ENCODE data around the gene PCBP3.
"Not testable (repeated sequence)": the region's sequence is repeated elsewhere in the genome, so short reads cannot be mapped to it uniquely, and the experiment has no call there.

The PCBP3 gene

DNA sequence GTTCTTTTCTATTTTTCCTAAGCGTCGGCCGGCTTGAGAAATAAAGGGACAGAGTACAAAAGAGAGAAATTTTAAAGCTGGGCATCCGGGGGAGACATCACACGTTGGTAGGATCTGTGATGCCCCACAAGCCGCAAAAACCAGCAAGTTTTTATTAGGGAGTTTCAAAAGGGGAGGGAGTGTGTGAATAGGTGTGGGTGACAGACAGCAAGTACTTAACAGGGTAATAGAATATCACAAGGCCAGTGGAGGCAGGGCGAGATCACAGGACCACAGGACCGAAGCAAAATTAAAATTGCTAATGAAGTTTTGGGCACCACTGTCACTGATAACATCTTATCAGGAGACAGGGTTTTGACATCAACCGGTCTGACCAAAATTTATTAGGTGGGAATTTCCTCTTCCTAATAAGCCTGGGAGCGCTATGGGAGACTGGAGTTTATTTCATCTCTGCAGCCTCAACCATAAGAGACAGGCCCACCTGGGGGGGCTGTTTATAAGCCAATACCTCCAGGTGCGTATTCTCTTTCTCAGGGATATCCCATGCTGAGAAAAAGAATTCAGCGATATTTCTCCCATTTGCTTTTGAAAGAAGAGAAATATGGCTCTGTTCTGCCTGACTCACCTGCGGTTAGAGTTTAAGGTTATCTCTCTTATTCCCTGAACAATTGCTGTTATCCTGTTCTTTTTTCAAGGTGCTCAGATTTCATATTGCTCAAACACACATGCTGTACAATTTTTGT, 332.3 kb downstream of the PCBP3 start:
- not testable (repeated sequence) for DNase-seq

DNA sequence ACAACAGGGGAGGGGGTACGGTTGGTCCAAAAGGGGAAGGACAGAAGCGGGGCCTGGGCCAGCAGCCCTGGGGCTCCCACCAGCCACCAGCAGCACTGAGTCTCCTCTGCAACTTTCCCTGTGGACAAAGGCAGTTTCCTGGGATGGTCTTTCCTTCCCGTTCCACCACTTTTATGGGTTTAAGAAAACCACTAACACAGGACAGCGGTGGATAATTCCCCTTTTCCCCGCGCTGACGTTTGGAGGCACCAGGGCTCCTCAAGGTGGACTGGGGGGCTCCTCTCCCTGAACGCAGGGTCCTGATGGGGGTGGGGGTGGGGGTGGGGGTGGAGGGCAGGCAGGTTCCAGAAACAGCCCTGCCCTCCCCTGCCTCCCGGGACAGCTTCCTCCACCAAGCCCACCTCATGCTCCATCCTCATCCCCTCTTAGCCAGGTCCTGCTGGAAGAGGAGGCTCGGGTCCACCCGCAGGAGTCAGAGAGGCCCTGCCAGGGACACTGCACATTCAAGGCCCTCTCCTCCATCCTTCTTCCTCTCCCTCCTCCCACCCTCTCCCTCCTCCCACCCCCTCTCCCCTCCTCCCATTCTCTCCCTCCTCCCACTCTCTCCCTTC, 333.3 kb downstream of the PCBP3 start:
- DNase-seq = no peak

DNA sequence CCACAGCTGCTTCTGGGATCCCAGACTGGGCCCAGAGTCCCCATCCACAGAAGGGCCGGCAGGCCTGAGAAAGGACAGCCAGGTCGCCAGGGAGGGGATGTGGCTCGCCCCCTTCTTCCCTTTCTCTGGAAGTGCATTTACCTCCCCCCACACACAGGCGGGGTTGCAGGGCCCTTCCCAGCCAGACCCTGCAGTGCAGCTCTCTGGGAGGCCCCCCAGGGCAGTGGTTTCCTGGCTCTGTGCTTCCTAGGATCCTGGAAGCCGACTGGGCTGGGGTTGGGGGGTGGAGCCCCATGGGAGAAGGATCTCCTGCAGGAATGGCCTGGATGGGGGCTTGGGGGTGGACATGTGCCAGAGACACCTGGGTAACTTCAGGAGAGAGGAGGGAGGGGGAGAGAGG, 333.9 kb downstream of the PCBP3 start:
- no peak for DNase-seq

DNA sequence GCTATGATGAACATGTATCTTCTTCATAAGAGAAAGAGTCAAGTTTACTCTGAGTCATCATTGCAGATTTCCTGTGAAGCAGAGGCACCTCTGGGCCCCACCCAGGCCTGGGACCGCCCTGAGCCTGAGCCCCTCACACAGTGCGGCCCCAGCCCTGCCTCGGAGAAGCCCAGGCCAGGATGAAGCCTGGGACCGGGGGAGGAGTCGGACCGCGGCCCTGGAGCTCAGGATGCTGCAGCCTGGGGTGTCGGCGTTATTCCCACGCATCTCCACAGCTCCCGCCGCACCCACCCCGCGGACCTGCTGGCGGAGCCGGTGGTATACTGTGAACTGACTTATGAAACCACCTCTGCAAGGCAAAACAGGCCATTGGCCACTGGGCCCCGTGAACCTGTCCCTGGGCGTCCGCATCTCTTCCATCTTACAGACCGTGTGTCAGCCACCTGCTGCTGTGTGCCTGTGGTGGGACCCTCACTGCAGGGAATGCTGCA, 335.7 kb downstream of the PCBP3 start:
- no peak for DNase-seq

DNA sequence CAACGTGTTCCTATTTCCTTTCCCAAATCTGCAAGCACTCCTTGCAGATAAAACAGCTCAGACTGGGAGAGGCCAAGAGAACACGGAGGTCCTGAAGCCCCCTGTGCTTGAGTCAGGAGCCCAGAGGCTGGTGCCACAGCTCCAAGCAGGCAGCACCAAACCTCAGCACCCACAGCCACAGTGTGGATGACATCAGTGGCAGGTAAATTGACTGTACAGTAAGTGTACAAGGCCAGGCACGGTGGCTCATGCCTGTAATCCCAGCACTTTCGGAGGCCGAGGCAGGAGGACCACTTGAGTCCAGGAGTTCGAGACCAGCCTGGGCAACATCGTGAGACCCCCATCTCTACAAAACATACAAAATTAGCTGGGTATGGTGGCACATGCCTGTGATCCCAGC, 336.1 kb downstream of the PCBP3 start:
- no peak for DNase-seq

DNA sequence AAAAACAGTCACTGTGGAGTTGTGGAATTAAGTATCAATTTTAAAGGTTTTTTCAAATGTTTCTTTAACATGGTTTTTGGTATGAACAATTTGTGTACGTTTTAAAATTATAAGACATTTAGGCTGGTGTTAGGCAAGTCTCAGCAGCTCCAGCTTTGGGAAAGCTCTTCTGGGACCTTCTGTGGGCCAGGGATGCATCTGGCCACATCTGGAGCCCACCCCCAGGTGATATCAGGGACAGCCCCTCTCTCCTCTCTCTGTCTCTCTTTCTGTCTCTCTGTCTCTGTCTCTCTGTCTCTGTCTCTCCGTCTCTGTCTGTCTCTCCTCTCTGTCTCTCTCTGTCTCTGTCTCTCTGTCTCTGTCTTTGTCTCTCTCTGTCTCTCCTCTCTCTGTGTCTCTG, 336.7 kb downstream of the PCBP3 start:
- no peak for DNase-seq

DNA sequence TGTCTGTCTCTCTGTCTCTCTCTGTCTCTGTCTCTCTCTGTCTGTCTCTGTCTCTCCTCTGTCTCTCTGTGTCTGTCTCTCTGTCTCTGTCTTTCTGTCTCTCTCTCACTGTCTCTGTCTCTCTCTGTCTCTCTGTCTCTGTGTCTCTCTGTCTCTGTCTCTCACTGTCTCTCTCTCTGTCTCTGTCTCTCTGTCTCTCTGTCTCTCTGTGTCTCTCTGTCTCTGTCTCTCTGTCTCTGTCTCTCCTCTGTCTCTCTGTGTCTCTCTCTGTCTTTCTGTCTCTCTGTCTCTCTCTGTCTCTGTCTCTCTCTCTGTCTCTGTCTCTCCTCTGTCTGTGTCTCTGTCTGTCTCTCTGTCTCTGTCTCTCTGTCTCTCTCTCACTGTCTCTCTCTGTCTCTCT, 337.2 kb downstream of the PCBP3 start:
- DNase-seq = no peak

DNA sequence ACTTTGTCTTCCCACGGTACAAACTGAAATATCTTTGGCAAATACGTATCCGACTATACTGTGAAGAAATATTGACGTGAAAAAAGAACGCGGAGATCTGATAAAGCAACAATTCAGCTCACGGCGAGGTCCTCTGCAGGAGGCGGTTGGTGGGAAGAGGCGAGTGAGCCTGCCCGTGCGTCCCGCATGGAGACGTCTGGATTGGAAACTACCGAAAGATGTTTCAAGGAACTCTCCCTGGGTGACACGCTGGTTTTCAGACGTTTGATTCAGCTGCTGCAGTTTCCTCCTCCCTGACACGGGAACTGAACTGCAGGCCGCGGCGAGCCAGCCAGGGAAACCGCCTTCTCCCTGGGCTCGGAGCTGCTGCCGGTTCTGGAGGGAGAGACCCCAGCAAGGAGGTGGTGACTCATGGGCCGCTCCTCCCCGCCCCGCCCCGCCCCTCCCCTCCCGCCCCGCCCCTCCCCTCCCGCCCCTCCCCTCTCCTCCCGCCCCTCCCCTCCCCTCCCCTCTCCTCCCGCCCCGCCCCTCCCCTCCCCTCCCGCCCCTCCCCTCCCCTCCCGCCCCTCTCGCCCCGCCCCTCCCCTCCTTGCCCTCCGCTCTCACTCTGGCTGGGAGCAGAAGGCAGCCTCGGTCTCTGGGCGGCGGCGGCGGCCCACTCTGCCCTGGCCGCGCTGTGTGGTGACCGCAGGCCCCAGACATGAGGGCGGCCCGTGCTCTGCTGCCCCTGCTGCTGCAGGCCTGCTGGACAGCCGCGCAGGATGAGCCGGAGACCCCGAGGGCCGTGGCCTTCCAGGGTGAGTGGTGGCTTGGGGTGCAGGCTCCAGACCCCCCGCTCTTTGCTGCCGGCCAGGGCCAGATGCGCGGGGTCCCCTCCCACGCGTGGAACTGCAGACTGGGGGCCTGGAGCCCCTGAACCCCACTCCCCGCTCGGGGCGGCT, 337.9 kb downstream of the PCBP3 start, which contains the start of gene COL6A1:
Gene COL6A1 (plus strand): TSS at position 620 of the 941 bp plus-strand sequence. CDS start 81 bp downstream, at position 701.
- DNase-seq = peak in 1 of 2 experiments; percentile 36

DNA sequence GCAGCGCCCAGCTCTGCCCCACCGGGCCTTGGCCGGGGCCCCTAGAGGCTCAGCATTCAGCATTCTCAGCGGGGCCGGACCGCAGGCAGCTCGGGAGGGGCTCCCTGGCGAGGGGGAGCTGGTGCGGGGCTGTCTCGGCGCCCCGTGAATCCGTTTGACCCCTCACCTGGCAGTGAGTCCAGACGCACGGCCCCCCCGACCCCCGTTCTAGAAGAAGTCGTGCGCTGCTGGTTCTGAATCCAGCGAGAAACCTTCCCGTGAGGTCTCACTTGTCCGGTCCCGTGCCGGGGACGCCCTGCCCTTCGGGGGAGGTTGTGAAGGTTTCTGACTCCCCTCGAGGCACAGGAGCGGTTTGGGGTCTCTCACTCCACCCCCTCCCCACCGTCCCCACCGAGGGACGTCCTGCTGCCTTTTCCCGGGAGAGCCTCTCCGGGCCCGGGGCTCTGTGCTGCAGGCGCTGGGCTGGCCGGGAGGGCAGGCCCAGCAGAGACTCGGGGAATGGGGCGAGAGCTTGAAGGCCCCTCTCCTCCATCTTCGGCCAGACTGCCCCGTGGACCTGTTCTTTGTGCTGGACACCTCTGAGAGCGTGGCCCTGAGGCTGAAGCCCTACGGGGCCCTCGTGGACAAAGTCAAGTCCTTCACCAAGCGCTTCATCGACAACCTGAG, 338.7 kb downstream of the PCBP3 start:
- no peak for DNase-seq

DNA sequence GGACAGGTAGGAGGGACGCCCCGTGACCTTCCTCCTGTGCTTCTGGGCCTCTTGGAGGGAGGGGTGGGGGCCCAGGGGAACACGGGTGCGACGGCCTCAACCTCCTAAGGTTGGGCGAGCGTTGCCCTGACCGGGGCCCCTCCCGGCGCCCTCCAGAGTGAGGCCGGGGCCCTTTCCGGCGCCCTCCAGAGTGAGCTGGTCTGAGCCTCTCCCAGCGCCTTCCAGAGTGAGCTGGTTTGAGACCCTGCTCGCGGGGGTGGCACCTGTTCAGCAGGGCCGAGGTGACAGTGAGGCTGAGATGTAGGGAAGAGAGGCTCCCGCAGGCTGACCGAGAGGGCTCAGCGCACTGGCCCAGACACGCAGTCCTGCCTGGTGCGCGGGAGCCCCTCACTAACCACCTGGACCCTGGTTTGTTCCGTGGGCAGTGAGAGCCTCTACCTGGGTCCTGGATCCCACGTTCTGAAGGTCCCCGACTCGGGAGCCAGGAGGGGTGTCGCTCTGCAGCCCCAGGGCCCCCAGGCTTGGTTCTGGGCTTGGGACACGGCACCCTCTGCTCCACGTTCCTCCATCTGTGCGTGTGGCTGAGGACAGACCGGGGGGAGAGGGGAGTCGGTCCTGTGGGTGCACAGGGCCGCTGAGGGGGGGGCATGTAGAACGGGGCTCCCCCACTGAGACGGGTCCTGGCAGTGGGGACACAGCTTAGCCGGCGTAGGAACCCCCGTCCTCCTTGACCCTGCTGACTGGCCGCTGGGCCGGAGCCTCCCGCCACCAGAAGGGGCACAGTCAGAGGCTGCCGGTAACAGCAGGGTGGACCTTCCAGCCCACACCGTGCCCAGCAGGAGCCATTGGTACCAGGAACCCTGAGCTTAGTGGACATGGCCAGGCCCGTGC, 339.5 kb downstream of the PCBP3 start:
- no peak for DNase-seq

DNA sequence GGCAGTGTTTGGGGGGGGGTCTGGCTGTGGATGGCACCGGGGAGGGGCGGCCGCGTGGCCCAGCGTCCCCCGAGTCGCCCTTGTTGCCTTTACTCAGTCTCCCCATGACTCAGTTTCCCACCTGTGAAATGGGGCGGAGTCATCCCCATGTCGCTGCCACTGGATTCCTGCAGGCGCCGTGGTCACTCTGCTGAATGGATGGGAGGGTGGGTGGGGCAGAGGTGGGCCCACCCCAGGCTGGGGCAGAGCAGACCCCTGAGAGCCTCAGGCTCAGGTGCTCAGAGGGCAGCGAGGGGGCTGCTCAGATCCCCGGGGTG, 340.1 kb downstream of the PCBP3 start:
- no peak for DNase-seq

DNA sequence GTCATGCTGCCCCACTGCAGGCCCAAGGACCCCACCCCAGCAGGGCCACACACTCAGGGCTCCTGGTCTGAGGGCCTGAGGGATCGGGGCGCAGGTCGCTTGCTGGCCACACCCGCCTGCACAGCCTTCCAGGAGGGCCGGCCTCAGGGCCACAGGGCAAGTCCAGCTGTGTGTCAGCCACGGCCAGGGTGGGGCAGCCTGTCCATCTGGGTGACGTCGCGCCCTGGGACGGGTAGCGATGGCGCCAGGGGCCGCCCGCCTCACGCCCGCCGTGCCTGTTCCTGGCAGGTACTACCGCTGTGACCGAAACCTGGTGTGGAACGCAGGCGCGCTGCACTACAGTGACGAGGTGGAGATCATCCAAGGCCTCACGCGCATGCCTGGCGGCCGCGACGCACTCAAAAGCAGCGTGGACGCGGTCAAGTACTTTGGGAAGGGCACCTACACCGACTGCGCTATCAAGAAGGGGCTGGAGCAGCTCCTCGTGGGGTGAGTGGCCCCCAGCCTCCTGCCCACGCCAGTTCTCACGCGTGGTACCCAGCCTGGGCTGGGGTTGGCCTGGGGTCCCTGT, 340.5 kb downstream of the PCBP3 start:
- DNase-seq = no peak

DNA sequence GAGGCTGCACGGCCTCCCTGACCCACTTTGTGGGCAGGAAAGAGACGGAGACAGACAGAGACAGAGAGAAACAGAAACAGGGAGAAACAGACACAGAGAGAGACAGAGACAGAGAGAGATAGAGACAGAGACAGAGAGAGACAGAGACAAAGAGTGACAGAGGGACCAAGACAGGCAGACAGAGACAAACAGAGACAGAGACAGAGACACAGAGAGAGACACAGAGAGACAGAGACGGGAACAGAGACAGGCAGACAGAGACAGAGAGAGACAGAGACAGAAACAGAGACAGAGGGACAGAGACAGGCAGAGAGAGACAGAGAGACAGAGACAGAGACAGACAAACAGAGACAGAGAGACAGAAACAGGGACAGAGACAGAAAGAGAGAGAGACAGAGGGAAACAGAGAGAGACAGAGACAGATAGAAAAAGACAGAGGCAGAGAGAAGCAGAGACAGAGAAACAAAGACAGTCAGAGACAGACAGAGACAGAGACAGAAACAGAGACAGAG, 341.1 kb downstream of the PCBP3 start:
- DNase-seq = no peak

DNA sequence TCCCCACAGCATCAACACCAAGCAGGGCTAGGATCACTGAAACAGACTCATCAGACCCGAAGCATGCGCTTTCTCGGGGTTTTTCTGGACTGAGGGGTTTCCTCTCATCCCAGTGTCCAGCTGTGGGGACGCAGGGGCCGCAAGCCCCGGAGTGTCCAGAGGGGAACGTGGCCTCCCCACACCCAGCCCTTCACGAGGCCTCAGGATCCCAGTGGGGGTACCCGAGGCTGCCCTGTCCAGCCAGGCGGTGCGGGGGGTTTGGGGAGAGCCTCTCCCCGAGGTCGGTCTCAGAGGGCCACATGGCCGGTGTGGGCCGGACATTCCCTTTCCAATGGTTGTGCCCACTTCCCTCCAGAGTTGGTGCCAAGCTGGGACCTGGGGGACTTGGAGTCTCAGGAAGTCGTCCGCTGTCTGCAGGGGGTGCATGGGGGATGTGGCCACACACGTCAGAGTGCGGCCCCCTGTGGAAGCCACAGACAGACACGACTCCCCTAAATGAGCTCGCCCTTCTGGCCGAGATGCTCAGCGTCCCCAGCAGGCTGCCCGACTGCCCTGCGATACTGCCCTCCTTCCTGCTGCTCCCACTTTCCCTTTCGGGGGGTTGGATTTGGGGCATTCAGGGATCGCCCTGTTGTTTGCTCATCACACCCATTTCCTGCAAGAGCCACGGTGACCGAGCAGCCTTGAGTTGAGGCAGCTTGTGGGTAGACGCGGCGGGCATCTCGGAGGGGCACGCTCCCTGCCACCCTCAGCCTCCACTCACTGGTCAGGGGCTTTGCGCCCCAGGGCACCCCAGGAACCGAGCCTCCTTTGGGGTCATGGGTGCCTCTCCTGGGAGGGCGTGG, 342.2 kb downstream of the PCBP3 start:
- no peak for DNase-seq

DNA sequence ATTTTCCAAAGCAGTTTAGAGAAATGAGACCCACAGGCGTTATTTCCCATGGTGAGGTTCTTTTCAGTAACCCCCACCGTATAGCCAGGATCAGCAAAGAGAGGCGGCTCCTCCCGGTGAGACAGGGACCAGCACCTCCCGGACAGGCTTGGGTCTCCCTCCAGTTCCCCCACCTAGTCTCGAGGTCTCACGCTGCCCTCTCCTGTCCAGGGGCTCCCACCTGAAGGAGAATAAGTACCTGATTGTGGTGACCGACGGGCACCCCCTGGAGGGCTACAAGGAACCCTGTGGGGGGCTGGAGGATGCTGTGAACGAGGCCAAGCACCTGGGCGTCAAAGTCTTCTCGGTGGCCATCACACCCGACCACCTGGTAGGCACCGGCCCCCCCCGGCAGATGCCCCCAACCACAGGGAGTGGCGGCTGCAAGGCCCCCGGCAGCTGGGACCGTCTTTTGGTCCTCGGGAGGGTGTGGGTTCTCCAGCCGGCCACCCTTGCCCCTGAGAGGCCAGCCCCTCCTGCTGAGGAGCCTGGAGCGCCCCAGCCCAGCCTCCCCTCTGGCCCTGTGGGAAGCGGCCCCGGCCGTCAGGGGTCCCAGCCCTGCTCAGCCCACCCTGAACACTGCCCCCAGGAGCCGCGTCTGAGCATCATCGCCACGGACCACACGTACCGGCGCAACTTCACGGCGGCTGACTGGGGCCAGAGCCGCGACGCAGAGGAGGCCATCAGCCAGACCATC, 343.0 kb downstream of the PCBP3 start:
- no peak for DNase-seq

DNA sequence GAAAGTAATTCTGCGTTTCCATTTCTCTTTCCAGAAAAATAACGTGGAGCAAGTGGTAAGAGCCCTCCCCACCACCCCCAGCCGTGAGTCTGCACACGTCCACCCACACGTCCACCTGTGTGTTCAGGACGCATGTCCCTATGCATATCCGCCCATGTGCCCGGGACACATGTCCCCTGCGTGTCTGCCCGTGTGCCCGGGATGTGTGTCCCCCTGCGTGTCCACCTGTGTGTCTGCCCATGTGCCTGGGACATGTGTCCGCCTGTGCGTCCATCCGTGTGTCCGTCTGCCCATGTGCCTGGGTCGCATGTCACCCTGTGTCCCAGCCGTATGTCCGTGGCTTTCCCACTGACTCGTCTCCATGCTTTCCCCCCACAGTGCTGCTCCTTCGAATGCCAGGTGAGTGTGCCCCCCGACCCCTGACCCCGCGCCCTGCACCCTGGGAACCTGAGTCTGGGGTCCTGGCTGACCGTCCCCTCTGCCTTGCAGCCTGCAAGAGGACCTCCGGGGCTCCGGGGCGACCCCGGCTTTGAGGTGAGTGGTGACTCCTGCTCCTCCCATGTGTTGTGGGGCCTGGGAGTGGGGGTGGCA, 343.7 kb downstream of the PCBP3 start:
- no peak for DNase-seq

DNA sequence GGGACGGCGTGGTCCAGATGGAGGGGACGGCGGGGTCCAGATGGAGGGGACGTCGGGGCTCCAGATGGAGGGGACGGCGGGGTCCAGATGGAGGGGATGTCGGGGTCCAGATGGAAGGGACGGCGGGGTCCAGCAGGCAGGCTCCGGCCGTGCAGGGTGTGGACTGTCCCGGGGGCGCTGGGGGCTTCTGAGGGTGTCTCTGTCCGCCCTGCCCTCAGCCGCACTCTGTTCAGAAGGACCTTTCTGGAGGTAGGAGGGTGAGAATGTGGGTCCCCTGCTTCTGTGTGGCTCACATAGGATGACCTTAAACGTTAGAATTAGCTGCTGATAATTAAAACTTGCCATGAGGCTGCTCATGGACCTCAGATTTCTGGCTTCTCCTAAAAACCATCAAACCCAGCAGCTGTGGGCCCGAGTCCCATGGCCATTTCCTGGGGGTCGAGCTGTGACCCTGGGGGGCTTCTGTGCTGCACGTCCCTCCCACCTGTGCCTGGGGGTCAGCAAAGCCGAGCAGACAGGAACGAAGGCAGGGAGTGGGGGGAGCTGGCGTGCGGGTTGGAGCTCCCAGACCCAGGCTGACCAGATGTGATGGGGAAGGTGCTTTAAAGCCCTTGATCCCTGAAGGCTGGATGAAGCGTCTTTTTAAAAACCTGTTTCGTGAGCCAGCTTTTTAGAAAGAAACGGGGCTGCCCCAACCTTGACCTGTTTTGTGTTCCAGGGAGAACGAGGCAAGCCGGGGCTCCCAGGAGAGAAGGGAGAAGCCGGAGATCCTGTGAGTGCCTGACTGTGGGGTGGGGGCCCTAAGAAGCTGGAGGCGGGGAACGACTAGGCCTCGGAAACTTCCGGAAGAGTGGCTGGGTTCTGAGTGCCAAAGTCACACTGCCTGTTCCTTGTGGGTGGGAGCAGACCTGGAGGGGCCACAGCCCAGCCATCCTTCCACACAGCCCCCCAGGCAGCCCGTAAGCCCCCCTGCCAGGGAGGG, 345.1 kb downstream of the PCBP3 start:
- no peak for DNase-seq

All from cerebellar nuclear complex (tissue), 1 donor.